Right atrium auricular region (tissue), 2 donors: Measurements from ENCODE around the gene PGM1. TPM values are rescaled to one million over a fixed set of nuclear protein-coding genes. Genes with fewer than 3 reads are reported as not detected.

Experiments
- DNase-seq: peaks from one replicate; pipeline ENCODE4 v3.0.0-alpha.2; 2019; ENCODE audit warnings: low spot score
- H3K27ac ChIP-seq, 2 donors: fragments of 200-600 bp; sonication (generic); 1 replicate in 1 of 2; 2 replicates in 1 of 2; pipeline ENCODE4 v1.5.1; 2016 to 2019
- H3K27me3 ChIP-seq, 2 donors: fragments of 200-600 bp; sonication (generic); one replicate each; pipeline versions ENCODE4 v1.5.1 to v1.6.0; 2017 to 2019
- H3K36me3 ChIP-seq: fragments of 200-600 bp; sonication (generic); one replicate; pipeline ENCODE4 v1.5.1; 2016
- H3K4me1 ChIP-seq, 2 donors: fragments of 200-600 bp; sonication (generic); one replicate each; pipeline versions ENCODE4 v1.5.1 to v1.6.0; 2017 to 2019
- H3K4me3 ChIP-seq, 2 donors: fragments of 200-600 bp; sonication (generic); 1 replicate in 1 of 2; 2 replicates in 1 of 2; pipeline ENCODE4 v1.5.1; 2017 to 2019; ENCODE audit warnings: mild to moderate bottlenecking in 1 of 2, moderate library complexity in 1 of 2
- H3K9me3 ChIP-seq, 2 donors: fragments of 200-600 bp; sonication (generic); one replicate each; pipeline ENCODE4 v1.5.1; 2019
- CTCF ChIP-seq, 2 donors: fragments of 200-600 bp; sonication (generic); IDR thresholded peaks; one replicate each; pipeline ENCODE4 v1.5.1; 2019; ENCODE audit warnings: antibody characterized with exemption in 2 of 2
- total RNA-seq, 2 donors: library from RNA; depleted of rRNA; stranded (reverse); fragments of >200 nt; gene quantifications; one replicate each; pipeline ENCODE4 v1.1.0, GENCODE V29; 2016

PGM1 gene
- total RNA-seq, 2 donors from 2014 or later: 171 to 258 TPM

- TF ChIP-seq CTCF (IDR thresholded peaks at IDR 0.05): no peak
- no peak overlapping the region for H3K4me3 ChIP-seq
- H3K27ac ChIP-seq: no peak overlapping the region
- no peaks in the 10 kb centered on the region for H3K9me3 ChIP-seq
- peaks cover 0 to 10% of the 10 kb centered on the region in 2 donors for H3K4me1 ChIP-seq
- no peak for DNase-seq
- no peaks in the 10 kb centered on the region for H3K27me3 ChIP-seq
- no peaks in the 10 kb centered on the region for H3K36me3 ChIP-seq
Observed at GRCh38 chr1:63693944-63694571, 100.8 kb downstream of the PGM1 start.

- H3K36me3 ChIP-seq: no peaks in the 10 kb centered on the region
- no peaks in the 10 kb centered on the region for H3K27me3 ChIP-seq
- peak overlapping the region; percentile 89 to 91 for H3K27ac ChIP-seq
- no peak overlapping the region for H3K4me3 ChIP-seq
- H3K4me1 ChIP-seq: peaks cover 0 to 11% of the 10 kb centered on the region in 2 donors
- H3K9me3 ChIP-seq: no peaks in the 10 kb centered on the region
- TF ChIP-seq CTCF (IDR thresholded peaks at IDR 0.05): no peak
- DNase-seq: peak; percentile 82
Observed at GRCh38 chr1:63698001-63698838, 105.0 kb downstream of the PGM1 start.

GRCh38 chr1:63701187-63701586, 108.0 kb downstream of the PGM1 start:
- Histone ChIP-seq H3K9me3 (no peaks in the 10 kb centered on the region), H3K4me1 (peaks cover 0 to 11% of the 10 kb centered on the region in 2 donors), H3K27ac (peak overlapping the region in 1 of 2 donors; percentile 91), H3K36me3 (no peaks in the 10 kb centered on the region), H3K27me3 (no peaks in the 10 kb centered on the region), H3K4me3 (no peak overlapping the region)
- no peak for DNase-seq
- TF ChIP-seq CTCF (IDR thresholded peaks at IDR 0.05): peak in 1 of 2 donors; percentile 16

- no peak for TF ChIP-seq CTCF (IDR thresholded peaks at IDR 0.05)
- Histone ChIP-seq H3K36me3 (no peaks in the 10 kb centered on the region), H3K4me3 (no peak overlapping the region), H3K4me1 (peaks cover 0 to 8% of the 10 kb centered on the region in 2 donors), H3K9me3 (no peaks in the 10 kb centered on the region), H3K27ac (no peak overlapping the region), H3K27me3 (no peaks in the 10 kb centered on the region)
- DNase-seq: no peak
Observed at GRCh38 chr1:63703701-63704107, 110.5 kb downstream of the PGM1 start.

- H3K27ac ChIP-seq: no peak overlapping the region
- no peaks in the 10 kb centered on the region for H3K9me3 ChIP-seq
- no peak for DNase-seq
- H3K27me3 ChIP-seq: no peaks in the 10 kb centered on the region
- H3K4me3 ChIP-seq: no peak overlapping the region
- H3K36me3 ChIP-seq: no peaks in the 10 kb centered on the region
- TF ChIP-seq CTCF (IDR thresholded peaks at IDR 0.05): no peak
- peaks cover 0 to under 1% of the 10 kb centered on the region in 2 donors for H3K4me1 ChIP-seq
Observed at GRCh38 chr1:63704443-63704842, 111.2 kb downstream of the PGM1 start.
